ENCODE data around the gene FAM209B.

FAM209B gene

DNA sequence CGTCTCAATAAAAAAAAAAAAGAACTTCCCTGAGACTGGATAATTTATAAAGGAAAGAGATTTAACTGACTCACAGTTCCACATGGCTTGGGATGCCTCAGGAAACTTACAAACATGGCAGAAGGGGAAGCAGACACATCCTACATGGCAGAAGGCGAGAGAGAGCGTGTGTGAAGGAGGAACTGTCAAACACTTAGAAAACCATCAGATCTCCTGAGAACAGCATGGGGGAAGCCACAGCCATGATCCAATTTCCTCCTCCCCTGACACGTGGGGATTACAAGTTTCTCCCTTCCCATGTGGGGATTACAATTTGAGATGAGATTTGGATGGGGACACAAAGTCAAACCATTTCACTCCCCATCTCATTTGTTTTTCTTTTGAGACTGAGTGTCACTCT is 49.5 kb downstream of the FAM209B start:
- TF ChIP-seq TAF1 (IDR thresholded peaks at IDR 0.05; ENCODE audit: low read depth): no peak
- no peak for TF ChIP-seq NFIC (IDR thresholded peaks at IDR 0.05)
- no peak for TF ChIP-seq RAD21 (IDR thresholded peaks at IDR 0.05; ENCODE audit: low read depth)
- TF ChIP-seq, protein P1, sequence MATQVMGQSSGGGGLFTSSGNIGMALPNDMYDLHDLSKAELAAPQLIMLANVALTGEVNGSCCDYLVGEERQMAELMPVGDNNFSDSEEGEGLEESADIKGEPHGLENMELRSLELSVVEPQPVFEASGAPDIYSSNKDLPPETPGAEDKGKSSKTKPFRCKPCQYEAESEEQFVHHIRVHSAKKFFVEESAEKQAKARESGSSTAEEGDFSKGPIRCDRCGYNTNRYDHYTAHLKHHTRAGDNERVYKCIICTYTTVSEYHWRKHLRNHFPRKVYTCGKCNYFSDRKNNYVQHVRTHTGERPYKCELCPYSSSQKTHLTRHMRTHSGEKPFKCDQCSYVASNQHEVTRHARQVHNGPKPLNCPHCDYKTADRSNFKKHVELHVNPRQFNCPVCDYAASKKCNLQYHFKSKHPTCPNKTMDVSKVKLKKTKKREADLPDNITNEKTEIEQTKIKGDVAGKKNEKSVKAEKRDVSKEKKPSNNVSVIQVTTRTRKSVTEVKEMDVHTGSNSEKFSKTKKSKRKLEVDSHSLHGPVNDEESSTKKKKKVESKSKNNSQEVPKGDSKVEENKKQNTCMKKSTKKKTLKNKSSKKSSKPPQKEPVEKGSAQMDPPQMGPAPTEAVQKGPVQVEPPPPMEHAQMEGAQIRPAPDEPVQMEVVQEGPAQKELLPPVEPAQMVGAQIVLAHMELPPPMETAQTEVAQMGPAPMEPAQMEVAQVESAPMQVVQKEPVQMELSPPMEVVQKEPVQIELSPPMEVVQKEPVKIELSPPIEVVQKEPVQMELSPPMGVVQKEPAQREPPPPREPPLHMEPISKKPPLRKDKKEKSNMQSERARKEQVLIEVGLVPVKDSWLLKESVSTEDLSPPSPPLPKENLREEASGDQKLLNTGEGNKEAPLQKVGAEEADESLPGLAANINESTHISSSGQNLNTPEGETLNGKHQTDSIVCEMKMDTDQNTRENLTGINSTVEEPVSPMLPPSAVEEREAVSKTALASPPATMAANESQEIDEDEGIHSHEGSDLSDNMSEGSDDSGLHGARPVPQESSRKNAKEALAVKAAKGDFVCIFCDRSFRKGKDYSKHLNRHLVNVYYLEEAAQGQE (IDR thresholded peaks at IDR 0.05; ENCODE audit: low read depth): no peak
- TF ChIP-seq, protein P2, sequence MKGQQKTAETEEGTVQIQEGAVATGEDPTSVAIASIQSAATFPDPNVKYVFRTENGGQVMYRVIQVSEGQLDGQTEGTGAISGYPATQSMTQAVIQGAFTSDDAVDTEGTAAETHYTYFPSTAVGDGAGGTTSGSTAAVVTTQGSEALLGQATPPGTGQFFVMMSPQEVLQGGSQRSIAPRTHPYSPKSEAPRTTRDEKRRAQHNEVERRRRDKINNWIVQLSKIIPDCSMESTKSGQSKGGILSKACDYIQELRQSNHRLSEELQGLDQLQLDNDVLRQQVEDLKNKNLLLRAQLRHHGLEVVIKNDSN (IDR thresholded peaks at IDR 0.05): no peak
- TF ChIP-seq EGR1 (IDR thresholded peaks at IDR 0.05): no peak
- no peak for TF ChIP-seq ZBTB7A (IDR thresholded peaks at IDR 0.05; ENCODE audit: low read depth)

DNA sequence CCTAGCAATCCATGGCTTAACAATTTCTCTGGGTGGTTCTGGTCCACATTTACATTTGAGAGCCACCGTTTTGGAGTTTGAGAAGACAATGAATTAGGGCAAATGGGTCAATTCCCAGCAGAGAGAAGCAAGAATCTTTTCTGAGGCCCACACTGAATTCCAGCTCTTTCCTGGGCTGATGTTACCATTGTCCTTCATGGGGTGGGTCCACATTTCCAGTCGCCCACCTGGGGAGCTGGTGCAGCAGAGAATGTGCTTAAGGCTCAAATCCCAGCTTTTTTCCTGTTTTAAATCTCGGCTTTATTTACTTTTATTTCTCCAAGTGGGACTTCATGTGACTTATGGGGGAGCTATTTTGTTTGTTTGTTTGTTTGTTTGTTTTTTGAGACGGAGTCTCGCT is 51.9 kb downstream of the FAM209B start:
- TF ChIP-seq ZBTB7A (IDR thresholded peaks at IDR 0.05; ENCODE audit: low read depth) (no peak), RAD21 (IDR thresholded peaks at IDR 0.05; ENCODE audit: low read depth) (no peak), CREB1 (IDR thresholded peaks at IDR 0.05; ENCODE audit: low read depth) (no peak), EGR1 (IDR thresholded peaks at IDR 0.05) (no peak)
- TF ChIP-seq, protein P3, sequence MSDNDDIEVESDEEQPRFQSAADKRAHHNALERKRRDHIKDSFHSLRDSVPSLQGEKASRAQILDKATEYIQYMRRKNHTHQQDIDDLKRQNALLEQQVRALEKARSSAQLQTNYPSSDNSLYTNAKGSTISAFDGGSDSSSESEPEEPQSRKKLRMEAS (IDR thresholded peaks at IDR 0.05): no peak

Measured in Ishikawa (cell line).